Occipital lobe (tissue), 2 donors: Measurements from ENCODE around the gene SH3PXD2B. TPM values are rescaled to one million over a fixed set of nuclear protein-coding genes. Genes with fewer than 3 reads are reported as not detected.

Source experiments
- DNase-seq: peaks from one replicate; lab custom pipeline; 2025; lab: John Stamatoyannopoulos, UW
- total RNA-seq: library from RNA; depleted of rRNA; stranded (reverse); fragments of >200 nt; gene quantifications from one replicate; pipeline ENCODE4 v1.2.3, GENCODE V29; 2014

The SH3PXD2B gene
- total RNA-seq, 1 donor from 2014 or later = 17.6 TPM

GRCh38 chr5:172437445-172438318 is 16.6 kb downstream of the SH3PXD2B start:
- DNase-seq = no peak

- no peak for DNase-seq
Measured at GRCh38 chr5:172436879-172437369, 17.4 kb downstream of the SH3PXD2B start.

- DNase-seq = no peak
Measured at GRCh38 chr5:172436078-172436878, 18.0 kb downstream of the SH3PXD2B start.

GRCh38 chr5:172435362-172436077 is 18.8 kb downstream of the SH3PXD2B start:
- no peak for DNase-seq

GRCh38 chr5:172434251-172434650 is 20.1 kb downstream of the SH3PXD2B start:
- DNase-seq = no peak

GRCh38 chr5:172433513-172433912 is 20.8 kb downstream of the SH3PXD2B start:
- DNase-seq = no peak

- DNase-seq = no peak
Measured at GRCh38 chr5:172433071-172433470, 21.3 kb downstream of the SH3PXD2B start.

GRCh38 chr5:172430354-172430753 is 24.0 kb downstream of the SH3PXD2B start:
- no peak for DNase-seq

- no peak for DNase-seq
Measured at GRCh38 chr5:172429201-172429940, 25.0 kb downstream of the SH3PXD2B start.

- DNase-seq = no peak
Measured at GRCh38 chr5:172428224-172429166, 25.8 kb downstream of the SH3PXD2B start.

GRCh38 chr5:172427202-172427601 is 27.1 kb downstream of the SH3PXD2B start:
- DNase-seq = no peak

- no peak for DNase-seq
Measured at GRCh38 chr5:172426086-172426485, 28.2 kb downstream of the SH3PXD2B start.

- DNase-seq = no peak
Measured at GRCh38 chr5:172425402-172425801, 28.9 kb downstream of the SH3PXD2B start.

- DNase-seq = no peak
Measured at GRCh38 chr5:172424808-172425207, 29.5 kb downstream of the SH3PXD2B start.

GRCh38 chr5:172424111-172424490 is 30.2 kb downstream of the SH3PXD2B start:
- DNase-seq = no peak

GRCh38 chr5:172423379-172424110 is 30.8 kb downstream of the SH3PXD2B start:
- DNase-seq = no peak

- no peak for DNase-seq
Measured at GRCh38 chr5:172422255-172422654, 32.1 kb downstream of the SH3PXD2B start.

GRCh38 chr5:172421020-172421419 is 33.3 kb downstream of the SH3PXD2B start:
- no peak for DNase-seq
